GM18520 (cell line): ENCODE measurements around the gene CYP4A22.
"Not testable (repeated sequence)": the region's sequence is repeated elsewhere in the genome, so short reads cannot be mapped to it uniquely, and the experiment has no call there.

ENCODE experiments used
- ATAC-seq: cut with Tn5 transposase; IDR thresholded peaks from one replicate; pipeline ENCODE4 v1.9.1; 2021; ENCODE audit not compliant: unreplicated experiment

The CYP4A22 gene

GRCh38 chr1:47156457-47156856 lies 19.2 kb downstream of the CYP4A22 start:
- ATAC-seq, result not testable (repeated sequence)

- not testable (repeated sequence) for ATAC-seq
Observed at GRCh38 chr1:47157957-47158356, 20.7 kb downstream of the CYP4A22 start.

GRCh38 chr1:47160716-47161115 lies 23.5 kb downstream of the CYP4A22 start:
- ATAC-seq, result no peak

- no peak for ATAC-seq
Observed at GRCh38 chr1:47161298-47162040, 24.2 kb downstream of the CYP4A22 start.

GRCh38 chr1:47164552-47164951 lies 27.3 kb downstream of the CYP4A22 start:
- ATAC-seq, result no peak

DNA sequence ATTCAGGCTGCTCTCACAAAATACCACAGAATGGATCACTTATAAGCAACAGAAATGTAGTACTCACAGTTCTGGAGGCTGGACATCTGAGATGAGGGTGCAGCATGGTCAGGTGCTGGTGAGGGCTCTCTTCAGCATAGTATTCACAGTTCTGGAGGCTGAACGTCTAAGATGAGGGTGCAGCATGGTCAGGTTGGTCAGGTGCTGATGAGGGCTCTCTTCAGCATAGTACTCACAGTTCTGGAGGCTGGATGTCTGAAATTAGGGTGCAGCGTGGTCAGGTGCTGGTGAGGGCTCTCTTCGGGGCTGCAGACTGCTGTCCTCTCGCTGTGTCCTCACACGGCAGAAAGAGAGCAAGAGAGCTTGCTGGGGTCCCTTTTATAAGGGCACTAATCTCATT lies 35.5 kb downstream of the CYP4A22 start:
- no peak for ATAC-seq

DNA sequence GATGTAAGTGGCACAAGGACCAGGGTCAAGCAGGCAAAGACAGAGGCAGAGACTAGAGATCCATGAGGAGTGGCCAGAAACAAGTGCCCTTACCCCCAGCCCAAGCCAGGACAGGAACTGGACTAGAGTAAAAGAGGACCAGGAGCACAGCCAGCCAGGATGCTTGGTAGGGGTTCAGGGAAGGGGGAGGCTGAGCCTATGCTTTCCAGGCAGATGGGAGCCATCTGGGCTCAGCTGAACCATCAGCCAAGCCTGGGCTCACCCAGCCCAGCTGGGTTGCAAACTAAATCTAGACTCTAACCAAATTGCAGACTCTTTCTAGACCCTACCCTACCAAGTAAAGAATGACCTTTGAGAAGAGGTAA lies 37.4 kb downstream of the CYP4A22 start:
- no peak for ATAC-seq

GRCh38 chr1:47175227-47175934 lies 38.1 kb downstream of the CYP4A22 start:
- ATAC-seq, result no peak

GRCh38 chr1:47178020-47178419 lies 40.8 kb downstream of the CYP4A22 start:
- ATAC-seq, result no peak

GRCh38 chr1:47178654-47179016 lies 41.4 kb downstream of the CYP4A22 start:
- no peak for ATAC-seq

DNA sequence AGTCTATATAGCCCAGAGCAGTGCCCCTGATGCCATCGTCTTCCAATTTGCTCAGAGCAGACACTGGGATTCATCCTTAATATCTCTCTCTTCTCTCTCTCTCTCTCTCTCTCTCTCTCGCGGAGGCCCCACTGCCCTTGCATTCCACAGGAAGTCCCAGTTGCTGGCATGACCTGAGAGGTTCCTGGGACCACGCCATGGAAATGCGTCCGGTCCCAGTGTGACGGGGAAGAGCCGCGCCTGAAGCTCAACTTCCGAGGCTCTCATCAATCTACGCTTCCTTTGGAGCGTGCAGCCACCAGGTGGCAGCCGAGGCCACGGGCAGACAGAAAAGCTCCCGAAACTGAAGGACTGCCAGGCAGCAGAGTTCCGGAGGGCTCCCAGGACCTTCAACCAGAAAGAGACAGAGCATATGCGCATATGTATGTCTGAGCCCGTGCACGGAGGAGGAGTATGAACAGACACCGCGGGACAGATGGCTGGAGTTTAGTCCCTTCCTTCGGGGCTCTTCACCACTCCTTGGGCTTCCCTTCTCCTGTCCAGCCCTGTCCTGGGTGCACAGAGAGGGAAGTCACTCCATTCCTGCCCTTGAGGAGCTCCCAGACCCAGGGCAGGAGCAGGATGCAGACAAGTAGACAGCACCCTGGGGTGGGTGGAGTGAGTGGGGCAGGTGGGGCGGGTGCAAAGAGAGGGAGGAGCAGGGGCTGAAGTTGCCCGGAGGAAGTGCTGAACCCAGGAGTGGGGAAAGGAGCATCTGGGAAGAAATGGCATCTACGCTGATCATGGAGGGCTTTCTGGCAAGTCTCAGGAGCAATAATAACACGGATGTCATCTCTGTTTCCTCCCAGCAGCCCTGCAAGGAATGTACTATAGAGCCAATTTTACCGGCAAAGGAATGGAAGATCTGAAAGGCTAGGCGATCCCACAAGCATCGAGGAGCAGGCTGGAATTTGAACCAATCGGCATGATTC lies 42.1 kb downstream of the CYP4A22 start:
- ATAC-seq, result peak; percentile 72

DNA sequence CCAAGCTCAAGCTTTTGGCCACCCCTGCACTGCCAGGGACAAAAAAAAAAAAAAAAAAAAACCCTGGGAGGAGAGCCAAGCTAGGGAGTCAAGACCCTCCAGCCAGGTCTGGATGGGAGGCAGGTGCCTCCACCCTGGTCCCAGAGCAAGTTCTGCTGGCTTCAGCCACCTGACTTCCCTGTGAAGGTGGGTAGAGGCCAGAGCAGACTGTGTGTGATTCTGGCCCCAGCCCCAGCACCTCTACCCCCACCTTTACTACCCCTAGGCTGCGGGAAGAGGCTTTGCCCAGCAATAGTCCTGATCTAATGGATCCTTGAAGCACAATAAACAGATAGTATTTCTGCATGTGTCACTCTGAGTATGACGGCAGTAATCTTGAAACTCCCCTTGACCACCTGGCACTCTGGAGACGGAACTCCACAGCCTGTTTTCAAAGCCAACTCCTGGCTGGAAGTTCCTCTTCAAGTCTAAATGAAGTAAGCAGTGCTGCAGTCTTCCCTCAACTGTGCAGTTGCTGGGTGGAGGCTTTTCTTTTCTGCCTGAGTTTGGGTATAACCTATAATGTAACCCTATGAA lies 42.8 kb downstream of the CYP4A22 start:
- ATAC-seq, result no peak

DNA sequence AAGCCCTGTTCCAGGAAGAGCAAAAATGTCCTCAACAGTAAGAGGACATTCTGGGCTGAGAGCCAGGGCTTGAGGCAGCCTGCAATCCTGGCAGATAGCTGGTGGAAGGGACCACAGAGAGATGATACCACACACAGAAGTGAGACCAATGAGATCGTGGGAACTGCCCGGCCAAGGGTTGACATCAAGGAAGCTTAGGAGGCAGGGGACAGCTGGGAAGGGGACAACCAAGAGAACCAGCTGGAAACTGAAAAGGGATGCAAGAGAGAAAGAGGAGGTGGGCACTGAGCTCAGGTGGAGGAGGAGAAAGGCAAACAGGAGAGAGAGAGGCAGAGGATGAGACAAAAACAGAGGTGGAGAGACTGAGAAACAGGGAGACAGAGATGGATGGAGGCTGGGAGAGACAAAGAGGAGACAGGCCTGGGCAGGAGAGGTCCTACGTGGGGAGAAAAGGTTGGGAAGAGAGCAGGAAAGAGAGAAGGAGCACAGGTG lies 43.4 kb downstream of the CYP4A22 start:
- no peak for ATAC-seq

GRCh38 chr1:47181095-47181954 lies 44.1 kb downstream of the CYP4A22 start:
- no peak for ATAC-seq

GRCh38 chr1:47181955-47182675 lies 44.9 kb downstream of the CYP4A22 start:
- no peak for ATAC-seq

DNA sequence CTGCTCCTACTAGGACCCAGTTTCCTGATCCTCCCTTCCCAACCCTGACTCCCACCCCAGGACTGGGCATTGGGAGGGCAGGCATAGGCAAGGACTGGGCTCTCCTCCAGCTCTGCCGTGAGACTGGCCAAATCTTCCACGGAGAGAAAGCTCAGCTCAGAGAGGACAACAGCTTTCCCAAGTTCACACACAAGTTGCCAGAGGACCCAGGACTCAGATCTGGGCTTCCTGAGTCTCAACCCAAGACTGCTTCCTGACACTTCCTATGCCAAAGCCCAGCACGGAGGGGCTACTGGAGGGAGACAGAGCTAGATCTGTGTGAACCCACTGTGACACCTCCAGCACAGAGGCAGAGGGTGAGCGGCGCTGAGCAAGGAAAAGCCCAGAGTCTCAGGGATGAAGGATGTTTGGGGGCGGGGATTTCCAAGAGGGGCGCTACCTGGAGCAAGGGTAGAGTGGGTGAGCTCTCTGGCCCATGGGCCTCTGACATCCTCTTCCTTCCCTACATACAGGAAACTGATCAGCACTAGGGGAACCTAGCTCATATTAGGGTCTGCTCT lies 45.5 kb downstream of the CYP4A22 start:
- ATAC-seq, result no peak

- ATAC-seq, result no peak
Observed at GRCh38 chr1:47183308-47184089, 46.3 kb downstream of the CYP4A22 start.

DNA sequence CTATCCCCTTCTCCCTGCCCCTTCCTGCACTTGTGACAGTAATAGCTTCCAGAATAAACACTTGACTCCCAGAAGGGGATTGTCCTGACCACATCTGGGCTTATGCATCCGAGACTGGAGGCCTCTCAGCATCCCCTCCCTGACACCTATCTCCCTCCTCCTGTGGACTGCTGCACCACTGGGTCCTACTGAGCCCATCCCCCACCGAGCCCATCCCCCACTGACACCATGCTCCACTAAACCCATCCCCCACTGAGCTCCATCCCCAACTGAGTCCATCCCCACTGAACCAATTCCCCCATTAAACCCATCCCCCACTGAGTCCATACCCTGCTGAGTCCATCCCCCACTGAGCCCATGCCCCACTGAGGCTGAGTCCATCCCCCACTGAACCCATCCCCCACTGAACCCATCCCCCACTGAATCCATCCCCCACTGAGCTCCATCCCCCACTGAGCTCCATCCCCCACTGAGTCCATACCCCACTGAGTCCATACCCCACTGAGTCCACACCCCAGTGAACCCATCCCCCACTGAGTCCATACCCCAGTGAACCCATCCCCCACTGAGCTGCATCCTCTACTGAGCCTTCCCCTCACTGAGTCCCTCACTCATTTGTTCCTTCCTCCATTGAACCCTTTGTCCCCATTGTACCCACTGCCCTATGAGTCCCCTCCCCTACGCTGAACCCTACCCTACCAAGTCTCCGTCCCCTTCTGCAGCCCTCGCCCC lies 47.0 kb downstream of the CYP4A22 start:
- ATAC-seq, result no peak
